Measurements from ENCODE around the gene SDK1.
"Not testable (repeated sequence)": the region's sequence is repeated elsewhere in the genome, so short reads cannot be mapped to it uniquely, and the experiment has no call there.

The SDK1 gene

GRCh38 chr7:4225881-4226523, 925.0 kb downstream of the SDK1 start:
- DNase-seq (ENCODE audit: low read depth): no peak

- DNase-seq (ENCODE audit: low read depth): no peak
Measured at GRCh38 chr7:4226524-4226882, 925.5 kb downstream of the SDK1 start.

GRCh38 chr7:4227105-4228010, 926.3 kb downstream of the SDK1 start:
- DNase-seq (ENCODE audit: low read depth): no peak

DNA sequence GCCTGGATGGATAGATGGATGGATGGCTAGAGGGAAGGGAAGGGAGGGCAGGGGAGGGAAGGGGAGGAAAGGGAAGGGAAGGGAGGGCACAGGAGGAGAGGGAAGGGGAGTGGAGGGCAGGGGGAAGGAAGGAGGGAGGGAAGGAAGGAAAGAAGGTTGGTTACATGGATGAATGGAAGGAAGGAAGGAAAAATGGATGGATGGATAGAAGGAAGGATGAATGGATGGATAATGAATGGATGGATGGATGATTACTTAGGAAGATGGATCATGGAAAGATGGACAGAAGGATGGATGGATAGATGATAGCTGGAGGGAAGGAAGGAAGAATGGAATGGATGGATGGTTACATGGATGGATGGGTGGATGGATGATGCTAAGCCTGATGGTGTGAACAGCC, 929.3 kb downstream of the SDK1 start:
- DNase-seq (ENCODE audit: low read depth): no peak

- DNase-seq (ENCODE audit: low read depth): no peak
Measured at GRCh38 chr7:4233146-4233545, 932.1 kb downstream of the SDK1 start.

DNA sequence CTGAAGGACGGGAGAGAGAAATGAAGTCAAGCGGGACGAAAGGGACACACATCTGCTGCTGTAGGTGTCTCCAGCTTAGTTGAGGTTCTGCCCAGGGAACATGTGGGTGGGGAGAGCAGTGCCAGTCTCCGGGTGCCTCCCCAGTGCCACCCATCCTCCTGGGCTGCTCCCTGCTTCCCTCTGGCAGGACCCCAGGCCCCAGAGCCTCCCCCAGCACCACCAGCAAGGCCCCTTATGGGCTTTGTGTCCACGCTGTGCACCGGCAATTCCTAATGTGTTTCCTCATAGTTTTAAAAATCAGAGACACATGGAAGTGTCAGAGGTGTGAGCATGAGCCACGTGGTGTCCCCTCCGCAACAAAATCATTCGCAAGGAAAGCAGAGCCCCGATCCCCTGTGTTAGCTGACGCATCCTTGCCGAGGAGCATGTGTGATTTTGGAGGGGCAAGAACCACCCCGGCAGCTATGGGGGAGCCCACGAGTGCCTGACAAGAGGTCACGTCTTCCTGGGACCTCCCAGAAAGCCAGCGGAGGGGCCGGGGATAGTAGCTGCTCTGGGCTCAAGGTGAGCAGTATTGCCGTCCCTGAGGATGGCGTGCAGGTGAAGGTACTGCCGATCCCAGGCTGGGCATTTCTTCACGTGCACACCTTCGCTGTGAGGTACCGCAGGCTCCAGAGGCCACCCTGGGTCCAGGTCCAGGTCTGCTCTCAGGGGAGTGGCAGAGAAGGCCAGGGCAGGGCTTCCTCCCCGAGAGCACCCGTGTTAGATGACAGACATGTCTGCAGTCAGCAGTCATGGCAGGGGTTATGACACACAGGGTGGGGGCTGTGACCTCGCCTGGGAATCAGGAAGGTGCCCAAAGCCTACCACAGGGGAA, 932.8 kb downstream of the SDK1 start:
- DNase-seq (ENCODE audit: low read depth): no peak

DNA sequence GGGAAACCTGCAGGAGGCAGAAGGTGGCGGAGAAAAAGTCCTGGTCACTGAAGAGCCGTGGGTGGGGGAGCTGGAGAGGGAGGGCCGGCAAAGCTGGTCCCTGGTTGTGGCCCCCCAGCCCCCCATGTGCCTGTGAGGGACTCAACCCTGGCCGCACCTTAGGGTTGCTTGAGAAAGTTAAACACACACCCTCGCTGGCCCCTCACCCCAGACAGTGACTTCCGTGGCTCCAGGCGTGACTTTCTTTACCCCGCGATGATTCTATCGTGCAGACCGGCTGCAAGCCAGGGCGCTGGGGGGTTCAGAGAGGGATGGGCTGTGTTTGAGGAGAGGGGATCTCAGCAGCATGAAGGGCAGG, 933.4 kb downstream of the SDK1 start:
- DNase-seq (ENCODE audit: low read depth): no peak

DNA sequence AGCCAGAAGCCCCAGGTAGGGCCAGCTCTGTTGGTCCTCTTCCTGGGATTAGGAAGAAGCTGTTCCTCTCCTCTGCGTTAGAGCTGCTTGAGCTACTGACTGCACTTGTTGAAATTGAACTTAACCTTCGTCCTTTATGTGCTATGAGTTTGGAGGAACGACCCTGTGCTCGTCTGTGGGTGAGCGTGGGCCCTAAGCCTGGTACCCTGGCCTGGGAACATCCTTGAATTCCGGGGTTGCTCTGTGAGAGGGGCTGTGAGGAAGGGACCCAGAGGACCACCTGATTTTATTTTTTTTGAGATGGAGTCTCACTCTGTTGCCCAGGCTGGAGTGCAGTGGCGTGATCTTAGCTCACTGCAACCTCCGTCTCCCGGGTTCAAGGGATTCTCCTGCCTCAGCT, 933.8 kb downstream of the SDK1 start:
- no peak for DNase-seq (ENCODE audit: low read depth)

DNA sequence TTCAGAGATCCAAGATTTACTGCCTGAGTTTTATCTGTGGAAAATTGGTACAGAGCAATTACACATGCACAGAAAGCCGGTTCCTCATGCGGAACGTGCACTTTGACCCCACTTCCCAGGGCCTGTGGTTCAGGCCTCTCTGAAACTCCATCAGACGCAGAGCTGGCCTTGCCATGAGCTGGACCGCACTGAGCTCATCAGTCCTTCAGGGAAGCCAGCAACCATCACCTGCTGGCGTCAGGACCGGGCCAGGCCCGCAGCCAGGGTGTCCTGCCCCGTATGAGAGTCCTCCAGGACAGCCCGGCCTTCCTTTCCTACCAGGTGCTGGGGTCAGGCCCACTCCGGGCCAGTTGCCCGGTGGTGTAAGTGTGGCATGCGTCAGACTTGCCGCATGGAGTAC, 934.5 kb downstream of the SDK1 start:
- no peak for DNase-seq (ENCODE audit: low read depth)

DNA sequence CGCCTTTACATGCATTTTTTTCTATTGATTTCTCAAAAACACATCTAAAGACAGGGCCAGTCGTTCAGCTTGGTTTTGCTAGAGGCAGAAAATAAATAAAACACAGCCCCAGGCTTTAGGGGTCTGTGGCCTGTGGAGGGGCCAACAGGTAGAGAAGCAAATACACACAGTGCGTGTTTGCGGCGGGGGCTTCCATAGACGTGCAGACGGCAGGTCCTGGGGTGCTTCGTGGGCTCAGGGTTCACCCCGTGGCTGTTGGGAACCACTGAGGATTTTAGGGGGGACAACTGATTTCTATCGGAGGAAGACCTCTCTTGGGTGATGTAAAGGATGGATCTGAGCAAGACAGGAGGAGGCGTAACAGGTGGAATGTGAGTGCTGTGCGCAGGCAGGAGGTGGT, 935.3 kb downstream of the SDK1 start:
- DNase-seq (ENCODE audit: low read depth): no peak

- not testable (repeated sequence) for DNase-seq (ENCODE audit: low read depth)
Measured at GRCh38 chr7:4236873-4237272, 935.8 kb downstream of the SDK1 start.

- DNase-seq (ENCODE audit: low read depth): no peak
Measured at GRCh38 chr7:4237296-4238235, 936.5 kb downstream of the SDK1 start.

- no peak for DNase-seq (ENCODE audit: low read depth)
Measured at GRCh38 chr7:4238861-4239260, 937.8 kb downstream of the SDK1 start.

DNA sequence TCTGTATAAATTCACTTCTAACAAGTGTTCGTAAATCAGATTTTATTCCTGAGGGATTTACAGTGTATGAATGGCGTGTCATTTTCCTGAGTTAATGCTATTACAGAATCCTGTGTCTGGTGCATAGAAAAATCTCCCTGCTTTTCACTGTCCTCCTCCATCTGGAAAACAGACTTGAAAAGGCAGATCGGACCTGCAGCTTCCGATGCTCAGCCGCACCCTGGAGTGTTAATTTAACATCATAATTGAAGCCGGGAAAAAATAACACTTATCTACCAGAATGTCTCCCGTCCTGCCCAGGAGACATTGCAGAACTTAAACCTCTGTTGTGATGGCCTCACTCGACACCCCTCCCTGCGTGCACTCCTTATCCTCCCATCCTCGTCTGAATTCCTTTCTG, 939.0 kb downstream of the SDK1 start:
- DNase-seq (ENCODE audit: low read depth): no peak

DNA sequence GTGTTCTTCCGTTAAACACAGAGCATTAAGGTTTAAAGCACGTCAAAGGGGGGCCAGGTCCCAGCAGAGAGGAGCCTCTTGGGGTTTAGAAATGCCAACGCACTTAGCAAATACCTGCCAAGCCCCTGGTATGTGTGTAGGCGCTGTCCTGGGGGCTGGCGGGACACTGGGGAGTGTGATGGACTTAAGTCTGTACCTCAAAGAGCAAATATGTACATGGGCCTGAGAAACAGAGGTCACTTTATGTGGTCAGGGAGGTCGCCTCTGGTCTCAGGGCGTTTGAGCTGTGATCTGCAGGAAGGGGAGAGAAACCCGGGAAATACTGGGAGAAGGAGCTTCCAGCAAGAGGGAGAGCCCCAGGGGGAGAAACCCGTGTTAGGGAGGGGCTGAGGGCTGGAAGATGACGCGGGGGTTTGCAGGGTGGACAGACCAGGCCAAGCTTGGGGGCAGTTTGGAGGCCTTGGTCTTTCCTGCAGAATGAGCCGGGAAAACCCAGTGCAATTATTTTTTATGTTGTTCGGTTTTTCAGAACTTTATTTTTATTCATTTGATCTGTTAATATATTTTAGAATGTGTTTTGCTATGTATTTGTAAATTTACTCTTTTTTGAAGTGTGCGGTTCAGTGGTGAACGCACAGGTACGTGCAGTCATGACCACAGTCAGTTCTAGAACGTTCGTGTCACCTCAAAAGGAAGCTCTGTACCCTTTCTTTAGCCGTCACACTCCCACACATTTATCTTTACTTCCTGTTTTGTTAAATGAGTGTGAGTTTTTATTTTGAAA, 939.7 kb downstream of the SDK1 start:
- DNase-seq (ENCODE audit: low read depth): no peak

DNA sequence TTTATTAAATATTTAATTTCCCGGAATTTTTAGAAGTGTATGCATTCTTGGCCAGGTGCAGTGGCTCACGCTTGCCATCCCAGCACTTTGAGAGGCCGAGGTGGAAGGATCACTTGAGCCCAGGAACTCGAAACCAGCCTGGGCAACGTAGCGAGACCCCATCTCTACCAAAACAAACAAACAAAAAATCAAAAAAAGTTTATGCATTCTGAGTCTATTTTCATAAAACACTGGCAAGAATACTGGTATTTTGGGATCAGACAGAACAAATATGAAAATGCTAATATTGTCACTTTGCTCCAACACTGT, 940.2 kb downstream of the SDK1 start:
- DNase-seq (ENCODE audit: low read depth): no peak

DNA sequence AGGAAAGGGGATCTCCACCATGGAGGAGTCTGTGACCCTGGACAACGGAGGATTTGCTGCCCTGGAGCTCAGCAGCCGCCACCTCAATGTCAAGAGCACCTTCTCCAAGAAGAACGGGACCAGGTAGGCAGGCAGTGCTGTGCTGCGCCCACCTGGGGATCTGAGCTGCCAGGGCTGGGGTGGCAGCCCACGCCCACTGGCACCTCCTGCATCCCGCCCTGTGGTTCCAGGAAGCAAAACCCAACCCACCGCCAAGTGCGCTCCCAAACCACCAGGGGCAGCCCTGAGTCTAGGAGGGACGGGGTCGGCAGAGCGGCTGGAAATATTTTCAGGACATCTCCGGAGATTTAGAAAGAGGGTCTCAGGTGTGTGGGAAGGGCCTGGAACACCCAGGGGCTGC, 940.7 kb downstream of the SDK1 start:
- no peak for DNase-seq (ENCODE audit: low read depth)

GRCh38 chr7:4242706-4243105, 941.7 kb downstream of the SDK1 start:
- no peak for DNase-seq (ENCODE audit: low read depth)

DNA sequence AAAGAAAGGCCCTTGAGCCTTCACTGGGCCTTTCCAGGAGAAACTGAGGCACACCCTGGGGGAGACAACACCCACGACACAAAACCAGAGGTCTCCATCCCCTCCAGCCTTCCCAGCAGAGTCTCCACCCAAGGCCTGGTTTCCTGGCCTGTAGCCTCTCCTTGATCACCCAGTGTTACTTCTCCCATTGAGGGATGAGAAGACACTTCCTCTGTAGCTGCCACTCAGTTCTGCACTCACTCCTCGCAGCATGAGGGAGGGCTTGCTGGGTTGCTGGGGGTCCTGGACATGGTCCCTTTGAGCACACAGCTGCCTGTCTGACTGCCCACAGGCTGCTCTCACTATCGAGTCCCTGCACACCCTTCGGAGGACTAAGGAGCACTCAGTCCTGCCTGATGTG, 943.0 kb downstream of the SDK1 start:
- DNase-seq (ENCODE audit: low read depth): no peak

DNA sequence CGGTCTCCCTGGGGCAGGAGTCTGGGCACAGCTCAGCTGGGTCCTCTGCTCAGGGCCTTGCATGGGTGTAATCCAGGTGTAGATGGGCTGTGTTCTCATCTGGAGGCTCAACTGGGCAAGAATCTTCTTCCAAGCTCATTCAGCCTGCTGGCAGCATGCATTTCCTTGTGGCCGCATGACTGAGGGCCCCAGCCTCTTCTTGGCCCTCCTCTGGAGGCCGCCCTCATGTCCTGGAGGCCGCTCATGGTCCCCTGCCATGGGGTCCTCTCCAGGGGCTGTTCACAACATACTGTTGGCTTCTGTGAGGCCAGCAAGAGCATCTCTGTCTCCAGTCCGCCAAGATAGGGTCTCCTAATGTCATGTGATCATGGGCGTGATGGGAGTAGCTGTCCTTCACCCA, 943.6 kb downstream of the SDK1 start:
- DNase-seq (ENCODE audit: low read depth): no peak

All from HS-5 (cell line).